Calu3 (cell line): ENCODE data around the gene SENP5. TPM values are rescaled to one million over a fixed set of nuclear protein-coding genes. Genes with fewer than 3 reads are reported as not detected.

Source experiments
- BruUV-seq: library from RNA; stranded (reverse); fragments of 400-500 nt; replicated peaks from 2 replicates; lab custom pipeline; 2021; lab: Mats Ljungman, UMichigan
- CTCF ChIA-PET: fragments of 300-600 bp; sonication (Branson Sonifier 250); formaldehyde crosslinking; loops from one replicate; lab custom pipeline; 2022; ENCODE audit warnings: antibody characterized with exemption; lab: Charles Lee
- DNase-seq: peaks from one replicate; pipeline ENCODE4 v3.0.0; 2022
- H3K27ac Mint-ChIP-seq: one replicate; pipeline ENCODE4 v1.8.0; 2022; ENCODE audit warnings: mixed read lengths; ENCODE audit not compliant: unreplicated experiment
- H3K27me3 Mint-ChIP-seq: one replicate; pipeline ENCODE4 v1.8.0; 2022; ENCODE audit warnings: mixed read lengths; ENCODE audit not compliant: unreplicated experiment
- H3K36me3 Mint-ChIP-seq: one replicate; pipeline ENCODE4 v1.8.0; 2022; ENCODE audit warnings: mild to moderate bottlenecking, moderate library complexity, mixed read lengths; ENCODE audit not compliant: insufficient read depth, unreplicated experiment
- H3K4me1 Mint-ChIP-seq: one replicate; pipeline ENCODE4 v1.8.0; 2022; ENCODE audit warnings: mild to moderate bottlenecking, low read depth, mixed read lengths; ENCODE audit not compliant: unreplicated experiment
- H3K4me3 Mint-ChIP-seq: one replicate; pipeline ENCODE4 v1.8.0; 2022; ENCODE audit warnings: mild to moderate bottlenecking, low read depth, moderate library complexity, mixed read lengths; ENCODE audit not compliant: unreplicated experiment
- H3K9me3 Mint-ChIP-seq: one replicate; pipeline ENCODE4 v1.8.0; 2022; ENCODE audit warnings: low read depth, mixed read lengths; ENCODE audit not compliant: unreplicated experiment
- CTCF ChIP-seq: fragments of 200-600 bp; IDR thresholded peaks from one replicate; pipeline ENCODE4 v1.8.0; 2022; ENCODE audit warnings: antibody characterized with exemption; ENCODE audit not compliant: unreplicated experiment
- intact Hi-C: fragments of 100-400 bp; cut with micrococcal nuclease; formaldehyde crosslinking; loops from one replicate; pipeline ENCODE4 v1.10.0; 2022; ENCODE audit not compliant: unreplicated experiment
- total RNA-seq: library from RNA; stranded (reverse); gene quantifications from 2 replicates; pipeline ENCODE4 v1.2.3, GENCODE V29; 2022

SENP5 gene
- total RNA-seq, 1 experiment from 2014 or later: 35.2 TPM

- no peak for TF ChIP-seq CTCF
- no TSS peak for BruUV-seq
- CTCF ChIA-PET: no interaction called here
- Mint-ChIP-seq H3K4me1 (no peaks in the 10 kb centered on the region), H3K27me3 (no peaks in the 10 kb centered on the region), H3K4me3 (no peak overlapping the region), H3K36me3 (peaks cover 7% of the 10 kb centered on the region), H3K27ac (no peak overlapping the region), H3K9me3 (no peaks in the 10 kb centered on the region)
- DNase-seq: no peak
- intact Hi-C loops: no loop called here
These were observed 49.3 kb downstream of the SENP5 start for GRCh38 chr3:196916995-196917394.

GRCh38 chr3:196918968-196919367 lies 51.2 kb downstream of the SENP5 start:
- CTCF ChIA-PET: interaction anchor here (0.6 kb wide), 1 partner anchor 495 kb away, joined by 3 read pairs; no protein-coding TSS in a partner anchor
- H3K36me3 Mint-ChIP-seq: peaks cover 4% of the 10 kb centered on the region
- no peaks in the 10 kb centered on the region for H3K9me3 Mint-ChIP-seq
- no peak for DNase-seq
- no peaks in the 10 kb centered on the region for H3K27me3 Mint-ChIP-seq
- TF ChIP-seq CTCF: no peak
- no peak overlapping the region for H3K4me3 Mint-ChIP-seq
- BruUV-seq: no TSS peak
- no peaks in the 10 kb centered on the region for H3K4me1 Mint-ChIP-seq
- intact Hi-C loops: no loop called here
- no peak overlapping the region for H3K27ac Mint-ChIP-seq

GRCh38 chr3:196920733-196921132 lies 53.0 kb downstream of the SENP5 start:
- Mint-ChIP-seq H3K4me1 (no peaks in the 10 kb centered on the region), H3K27me3 (no peaks in the 10 kb centered on the region), H3K27ac (no peak overlapping the region), H3K36me3 (no peaks in the 10 kb centered on the region), H3K9me3 (no peaks in the 10 kb centered on the region), H3K4me3 (no peak overlapping the region)
- no TSS peak for BruUV-seq
- DNase-seq: no peak
- intact Hi-C loops: no loop called here
- no peak for TF ChIP-seq CTCF
- CTCF ChIA-PET: no interaction called here

- Mint-ChIP-seq H3K27me3 (no peaks in the 10 kb centered on the region), H3K9me3 (no peaks in the 10 kb centered on the region), H3K27ac (no peak overlapping the region), H3K36me3 (peaks cover 24% of the 10 kb centered on the region), H3K4me3 (no peak overlapping the region), H3K4me1 (no peaks in the 10 kb centered on the region)
- no peak for TF ChIP-seq CTCF
- DNase-seq: no peak
- no TSS peak for BruUV-seq
- intact Hi-C loops: no loop called here
- CTCF ChIA-PET: no interaction called here
These were observed 60.1 kb downstream of the SENP5 start for GRCh38 chr3:196927571-196928453.
